ENCODE results near the gene HSD17B11. TPM values are rescaled to one million over a fixed set of nuclear protein-coding genes. Genes with fewer than 3 reads are reported as not detected.

The HSD17B11 gene
- total RNA-seq, 1 experiment from 2014 or later: 8.8 TPM

- no peak overlapping the region for H2AFZ ChIP-seq (ENCODE audit: low read length)
- H3K79me2 ChIP-seq (ENCODE audit: insufficient read depth, low read length): no peaks in the 10 kb centered on the region
- DNase-seq: no peak
- Mint-ChIP-seq H3K9me3 (no peaks in the 10 kb centered on the region; a peak in 1 of 5 replicates), H3K27ac (no peak overlapping the region), H3K36me3 (ENCODE audit: insufficient read depth in 1 of 3, low read depth in 3 of 3) (peaks cover 4 to 12% (median 10%) of the 10 kb centered on the region in 3 experiments; a peak in 6 of 7 replicates), H3K4me3 (no peak overlapping the region), H3K4me1 (peaks cover 15 to 17% of the 10 kb centered on the region in 2 experiments), H3K27me3 (ENCODE audit: low read depth) (no peaks in the 10 kb centered on the region)
- H4K91ac ChIP-seq (ENCODE audit: insufficient read length, low read depth, low read length): no peak overlapping the region
- no peaks in the 10 kb centered on the region for H3K9me3 ChIP-seq (ENCODE audit: control insufficient read depth, low read depth, low read length)
- H2BK120ac ChIP-seq (ENCODE audit: low read depth, low read length, poor library complexity, severe bottlenecking): no peak overlapping the region
- H2BK5ac ChIP-seq (ENCODE audit: insufficient read length, low read length): no peak overlapping the region
- no peak overlapping the region for H3T11ph ChIP-seq (ENCODE audit: low read length)
- peaks cover 5% of the 10 kb centered on the region; the same call in 1 of the 2 replicates for H3K4me1 ChIP-seq (ENCODE audit: insufficient read depth, low read length)
- no peak overlapping the region for H4K8ac ChIP-seq (replicated peaks; ENCODE audit: insufficient read length, low read depth, low read length)
- no peak overlapping the region for H2BK12ac ChIP-seq (ENCODE audit: insufficient read length, low read depth, low read length)
- no peaks in the 10 kb centered on the region for H4K20me1 ChIP-seq (ENCODE audit: control insufficient read depth, insufficient read depth, insufficient read length)
- no peaks in the 10 kb centered on the region for H3K27me3 ChIP-seq (ENCODE audit: insufficient read depth, low read length)
- no peak overlapping the region for H4K5ac ChIP-seq (ENCODE audit: insufficient read length, low read depth, low read length)
- H3K14ac ChIP-seq (ENCODE audit: insufficient read depth, low read length): no peak overlapping the region
- H3K9ac ChIP-seq (ENCODE audit: extremely low read depth, insufficient read length, low read length): no peak overlapping the region
- H3K4me2 ChIP-seq (ENCODE audit: insufficient read depth, insufficient read length, low read length): no peak overlapping the region
- no peak overlapping the region for H3K18ac ChIP-seq (ENCODE audit: insufficient read length, low read depth, low read length)
- H3K4ac ChIP-seq (ENCODE audit: low read depth, low read length): no peak overlapping the region
- H2BK20ac ChIP-seq (ENCODE audit: low read depth, low read length, poor library complexity, severe bottlenecking): no peak overlapping the region
- no peak overlapping the region for H3K56ac ChIP-seq (ENCODE audit: insufficient read length, low read depth, low read length)
- TF ChIP-seq CTCF (conservative IDR thresholded peaks at IDR 0.05): no peak
- no peaks in the 10 kb centered on the region for H3K79me1 ChIP-seq (ENCODE audit: insufficient read depth, low read depth, low read length, poor library complexity, severe bottlenecking)
- no peaks in the 10 kb centered on the region for H3K23me2 ChIP-seq (ENCODE audit: insufficient read length, low read depth, low read length, poor library complexity, severe bottlenecking)
- H2BK15ac ChIP-seq (ENCODE audit: low read depth, low read length): no peak overlapping the region
- H2AK5ac ChIP-seq (ENCODE audit: insufficient read length, low read length): no peak overlapping the region
- WGBS (ENCODE audit: extremely low coverage, insufficient read length, low lambda C conversion rate): no CpG with 5 or more reads among the region's 7 CpGs
- H3K27ac ChIP-seq (ENCODE audit: insufficient read length, low read depth, low read length): no peak overlapping the region
- H3K23ac ChIP-seq (ENCODE audit: insufficient read length, low read depth, low read length): no peak overlapping the region
These were observed 30.6 kb downstream of the HSD17B11 start for GRCh38 chr4:87360338-87360935.

All from H9 (cell line).